ENCODE results near the gene ZSCAN12. TPM values are rescaled to one million over a fixed set of nuclear protein-coding genes. Genes with fewer than 3 reads are reported as not detected.

The ZSCAN12 gene
- total RNA-seq, 1 donor from 2014 or later = 1.9 TPM

- DNase-seq (no peak), ATAC-seq (no peak)
- intact Hi-C loops (cut with micrococcal nuclease) = loop anchor here (10.0 kb wide), 1 partner anchor 222 kb away; no protein-coding TSS in a partner anchor
Measured at GRCh38 chr6:28356666-28357020, 42.9 kb downstream of the ZSCAN12 start.

GRCh38 chr6:28355743-28356665, 43.5 kb downstream of the ZSCAN12 start:
- ATAC-seq = peak; percentile 93
- peak; percentile 77 for DNase-seq

GRCh38 chr6:28354688-28355554, 44.6 kb downstream of the ZSCAN12 start:
- ATAC-seq (no peak), DNase-seq (no peak)
- intact Hi-C loops (cut with micrococcal nuclease) = loop anchor here (10.0 kb wide), 1 partner anchor 220 kb away; no protein-coding TSS in a partner anchor

More at GRCh38 chr6:28355743-28356665, 43.5 kb downstream of the ZSCAN12 start:
- intact Hi-C loops (cut with micrococcal nuclease) = loop anchor here (10.0 kb wide), 1 partner anchor 221 kb away; no protein-coding TSS in a partner anchor

GRCh38 chr6:28353981-28354676, 45.4 kb downstream of the ZSCAN12 start:
- peak; percentile 63 for DNase-seq
- peak; percentile 3 for ATAC-seq
- intact Hi-C loops (cut with micrococcal nuclease) = loop anchor here (10.0 kb wide), 1 partner anchor 219 kb away; no protein-coding TSS in a partner anchor

GRCh38 chr6:28353356-28353755, 46.2 kb downstream of the ZSCAN12 start:
- intact Hi-C loops (cut with micrococcal nuclease) = loop anchor here (10.0 kb wide), 1 partner anchor 219 kb away; no protein-coding TSS in a partner anchor
- ATAC-seq (no peak), DNase-seq (no peak)

- no peak for DNase-seq
- no peak for ATAC-seq
- intact Hi-C loops (cut with micrococcal nuclease) = loop anchor here (10.0 kb wide), 1 partner anchor 217 kb away; no protein-coding TSS in a partner anchor
Measured at GRCh38 chr6:28351493-28351925, 48.0 kb downstream of the ZSCAN12 start.

- DNase-seq = no peak
- ATAC-seq = no peak
- intact Hi-C loops (cut with micrococcal nuclease) = loop anchor here (10.0 kb wide), 1 partner anchor 216 kb away; no protein-coding TSS in a partner anchor
Measured at GRCh38 chr6:28351087-28351486, 48.5 kb downstream of the ZSCAN12 start.

GRCh38 chr6:28349892-28350737, 49.4 kb downstream of the ZSCAN12 start, which contains the start of gene ZKSCAN3:
ZKSCAN3 (plus strand) TSS chr6:28349947; CDS start chr6:28359587, 9,640 bp downstream.
- peak; percentile 98 for ATAC-seq
- peak; percentile 88 for DNase-seq
- intact Hi-C loops (cut with micrococcal nuclease) = loop anchor here (10.0 kb wide), 1 partner anchor 215 kb away; no protein-coding TSS in a partner anchor

- intact Hi-C loops (cut with micrococcal nuclease) = no loop called here
- DNase-seq = no peak
- ATAC-seq = no peak
Measured at GRCh38 chr6:28349344-28349891, 50.1 kb downstream of the ZSCAN12 start.

GRCh38 chr6:28347119-28347518, 52.4 kb downstream of the ZSCAN12 start:
- intact Hi-C loops (cut with micrococcal nuclease) = no loop called here
- ATAC-seq (no peak), DNase-seq (no peak)

- intact Hi-C loops (cut with micrococcal nuclease) = no loop called here
- ATAC-seq = no peak
Measured at GRCh38 chr6:28345201-28345600, 54.3 kb downstream of the ZSCAN12 start.

GRCh38 chr6:28343898-28344677, 55.5 kb downstream of the ZSCAN12 start:
- ATAC-seq (no peak), DNase-seq (no peak)
- intact Hi-C loops (cut with micrococcal nuclease) = no loop called here

More at GRCh38 chr6:28345201-28345600, 54.3 kb downstream of the ZSCAN12 start:
- no peak for DNase-seq

GRCh38 chr6:28340310-28341095, 59.0 kb downstream of the ZSCAN12 start:
- intact Hi-C loops (cut with micrococcal nuclease) = no loop called here
- no peak for DNase-seq
- no peak for ATAC-seq

GRCh38 chr6:28337121-28337520, 62.4 kb downstream of the ZSCAN12 start:
- no peak for DNase-seq
- intact Hi-C loops (cut with micrococcal nuclease) = no loop called here
- no peak for ATAC-seq

GRCh38 chr6:28336284-28337120, 63.0 kb downstream of the ZSCAN12 start:
- intact Hi-C loops (cut with micrococcal nuclease) = no loop called here
- no peak for DNase-seq
- ATAC-seq = peak; percentile 53

Measured in left ventricle myocardium superior (tissue), 1 donor.